HG02973 (cell line): ENCODE data around the gene ZNF423.

ENCODE experiments used
- ATAC-seq: cut with Tn5 transposase; IDR thresholded peaks from one replicate; pipeline ENCODE4 v1.9.1; 2021; ENCODE audit warnings: moderate library complexity; ENCODE audit not compliant: unreplicated experiment

Gene ZNF423

DNA sequence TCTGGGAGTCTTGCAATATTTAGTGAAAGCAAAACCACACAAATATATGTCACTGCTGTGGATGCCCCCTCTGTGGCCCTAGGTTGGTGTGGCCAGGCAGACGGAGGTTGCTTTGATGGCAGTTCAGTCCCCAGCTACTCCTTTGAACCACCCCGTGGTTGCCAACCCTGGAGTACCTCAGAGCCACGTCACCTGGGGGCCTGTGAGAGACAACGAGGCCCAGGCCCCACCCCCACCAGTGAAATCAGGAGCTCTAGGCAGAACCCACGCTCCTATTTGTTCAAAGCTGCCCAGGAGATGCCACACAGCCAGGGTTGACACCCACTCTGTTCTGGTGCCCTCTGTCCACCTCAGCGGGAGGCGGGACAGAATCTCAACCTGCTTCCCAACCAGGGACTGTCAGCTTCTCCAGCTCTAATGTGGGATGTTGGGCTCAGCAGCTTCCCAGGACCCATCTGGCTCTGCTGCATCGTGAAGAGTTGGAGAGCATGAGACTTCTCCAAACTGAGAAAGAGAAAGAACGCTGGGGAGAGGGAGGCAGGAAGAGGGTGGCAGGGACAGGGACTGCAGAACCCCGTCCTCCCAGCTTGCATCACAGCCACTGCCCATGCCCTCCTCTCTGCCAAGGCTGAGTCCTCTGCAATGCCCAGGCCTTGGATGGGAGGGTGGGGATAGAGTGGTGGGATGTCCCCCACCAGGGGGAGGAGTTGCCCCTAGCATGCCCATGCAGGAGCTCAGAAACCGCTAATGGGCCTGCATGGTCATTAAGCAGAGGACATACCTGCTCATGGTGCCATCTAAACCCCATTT is 400.5 kb downstream of the ZNF423 start:
- ATAC-seq = no peak

DNA sequence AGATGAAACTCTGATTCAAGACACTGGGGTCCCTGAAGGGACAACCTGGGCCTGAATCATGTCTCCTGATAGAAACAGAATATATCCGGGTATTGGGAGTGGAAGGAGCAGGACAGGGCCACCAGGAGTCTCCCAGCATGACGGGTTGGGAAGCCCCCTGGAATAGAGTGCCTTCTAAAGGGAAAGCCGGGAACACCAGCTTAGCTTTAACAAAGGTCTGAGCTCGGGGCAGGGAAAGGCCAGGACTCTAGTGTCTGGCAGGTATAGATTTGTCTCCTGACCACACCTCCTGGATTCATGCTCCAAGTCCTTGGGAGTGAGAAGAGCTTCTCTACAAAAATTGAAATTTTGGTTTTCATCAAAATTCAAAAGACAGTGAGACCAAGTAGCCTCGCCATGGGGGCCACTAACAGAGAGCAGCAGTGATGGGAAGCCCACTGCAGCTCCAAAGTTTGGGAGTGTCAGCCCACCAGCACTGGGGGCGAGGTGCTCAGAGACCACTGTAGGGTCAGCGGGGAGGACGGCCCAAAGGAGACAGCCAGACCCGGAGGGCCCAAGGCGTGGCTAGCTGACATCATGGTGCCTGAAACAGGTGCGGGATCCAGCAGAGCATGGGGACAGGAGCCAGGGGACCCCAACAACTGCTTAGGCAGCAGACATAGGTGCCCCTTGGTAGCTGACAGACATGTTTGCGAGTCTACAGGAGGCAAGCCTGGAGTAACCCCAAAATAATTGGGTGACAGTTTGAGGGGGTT is 401.3 kb downstream of the ZNF423 start:
- ATAC-seq = no peak

DNA sequence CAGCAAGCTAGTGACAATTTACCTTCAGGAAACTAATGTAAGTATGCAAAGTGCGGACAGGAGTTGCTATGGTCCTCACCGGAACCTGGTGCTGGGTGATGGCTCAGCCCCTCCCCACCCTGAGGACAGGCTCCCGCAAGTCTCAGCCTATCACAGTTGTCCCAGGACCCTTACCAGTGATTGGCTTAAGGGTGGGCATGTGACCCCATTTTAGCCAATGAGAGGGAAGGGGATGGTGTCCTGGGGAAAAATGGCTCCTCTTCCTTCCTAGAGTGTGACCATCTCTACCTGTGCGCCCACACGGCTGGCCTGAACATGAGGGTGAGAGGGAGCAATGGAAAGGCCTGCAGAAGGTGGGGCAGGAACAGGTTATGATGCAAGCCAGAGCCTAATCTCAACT is 401.9 kb downstream of the ZNF423 start:
- ATAC-seq = no peak

DNA sequence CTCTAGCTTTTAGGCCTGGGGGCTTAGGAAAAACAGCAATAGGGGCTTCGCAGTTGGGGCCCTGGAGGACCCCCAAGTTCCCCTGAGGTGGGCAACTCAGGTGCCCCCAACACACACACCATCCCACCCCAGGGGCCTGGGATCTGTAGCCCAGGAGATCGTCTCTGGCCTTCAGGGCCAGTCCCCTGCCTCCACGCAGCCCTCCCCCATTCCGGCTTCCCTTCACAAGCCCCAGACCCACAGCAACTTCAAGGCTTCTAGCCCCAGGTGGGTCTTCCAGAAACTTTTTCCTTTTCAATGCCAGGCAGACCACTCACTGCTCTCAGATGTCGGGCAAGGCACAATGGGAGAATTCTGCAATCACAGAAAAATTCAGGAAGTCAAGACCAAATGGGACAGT is 402.9 kb downstream of the ZNF423 start:
- no peak for ATAC-seq

DNA sequence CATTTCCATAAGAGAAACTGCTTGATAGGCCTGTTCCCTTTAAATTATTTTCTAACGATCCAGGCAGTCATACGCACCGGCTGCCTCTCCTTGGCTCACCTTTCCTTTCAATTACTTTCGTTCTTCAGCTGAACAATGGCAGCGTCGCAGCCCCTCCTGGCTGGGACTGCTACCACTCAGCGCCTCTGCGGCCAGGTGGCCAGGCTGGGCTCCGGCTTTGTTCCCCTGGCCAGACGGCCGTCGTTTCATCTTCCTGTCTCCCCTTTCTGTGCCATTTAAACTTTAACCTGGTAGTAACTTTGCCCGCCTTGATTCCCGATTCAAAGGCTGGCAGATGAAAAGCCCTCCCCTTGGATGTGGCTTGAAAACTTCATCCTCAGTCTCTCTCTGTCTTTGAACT is 403.3 kb downstream of the ZNF423 start:
- no peak for ATAC-seq

DNA sequence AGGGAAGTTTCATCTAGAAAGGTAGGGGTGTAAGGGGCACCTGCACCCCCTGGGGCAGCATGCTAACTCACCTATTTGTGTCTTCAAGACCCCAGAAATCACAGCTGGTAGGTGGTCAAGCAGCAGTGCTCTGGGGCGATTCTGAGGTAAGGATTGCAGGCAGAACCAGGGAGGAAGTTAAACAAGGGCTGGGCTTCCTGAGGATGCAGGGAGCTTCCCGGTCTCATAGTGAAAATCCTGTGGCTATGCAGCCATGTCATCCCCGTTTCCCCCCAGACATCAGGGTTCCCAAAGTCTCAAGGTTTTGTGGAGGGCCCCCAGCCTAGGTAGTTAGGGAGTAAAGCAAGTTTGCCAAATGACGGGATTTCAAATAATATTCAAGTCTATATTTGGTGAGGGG is 403.8 kb downstream of the ZNF423 start:
- ATAC-seq = no peak

DNA sequence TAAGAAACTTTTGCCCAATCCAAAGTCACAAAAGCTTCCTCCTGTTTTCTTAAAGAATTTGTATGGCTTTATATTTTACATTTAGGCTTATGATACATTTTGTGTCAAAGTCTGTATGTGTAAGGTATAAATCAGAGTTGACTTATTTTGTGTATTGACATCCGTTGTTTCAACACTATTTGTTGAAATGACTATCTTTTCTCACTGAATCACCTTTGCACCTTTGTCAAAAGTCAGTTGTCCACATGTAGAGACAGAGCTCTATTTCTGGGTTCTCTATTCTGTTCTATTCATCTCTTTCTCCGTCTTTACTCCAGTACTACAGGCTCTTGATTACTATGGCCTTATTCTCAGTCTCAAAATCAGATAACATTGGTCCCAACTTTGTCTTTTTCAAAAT is 409.1 kb downstream of the ZNF423 start:
- no peak for ATAC-seq

DNA sequence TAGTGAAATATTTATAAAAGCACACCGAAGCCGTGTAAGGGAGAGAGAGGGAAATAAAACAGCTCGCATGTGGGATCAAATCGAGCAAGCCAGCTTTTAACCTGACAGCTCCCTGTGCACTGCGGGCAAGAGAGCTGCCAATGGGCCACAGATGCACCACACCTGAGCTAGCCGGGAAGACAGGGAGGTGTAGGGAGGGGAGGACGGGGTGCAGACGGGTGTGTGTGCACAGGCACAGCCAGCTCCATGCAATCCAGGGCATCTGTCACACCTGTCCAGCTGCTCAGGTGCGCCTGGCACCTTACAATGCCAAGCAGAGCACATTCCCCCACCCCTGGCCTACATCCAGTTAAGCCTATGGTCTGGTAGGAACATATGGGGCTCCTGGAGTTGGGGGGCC is 412.3 kb downstream of the ZNF423 start:
- no peak for ATAC-seq

DNA sequence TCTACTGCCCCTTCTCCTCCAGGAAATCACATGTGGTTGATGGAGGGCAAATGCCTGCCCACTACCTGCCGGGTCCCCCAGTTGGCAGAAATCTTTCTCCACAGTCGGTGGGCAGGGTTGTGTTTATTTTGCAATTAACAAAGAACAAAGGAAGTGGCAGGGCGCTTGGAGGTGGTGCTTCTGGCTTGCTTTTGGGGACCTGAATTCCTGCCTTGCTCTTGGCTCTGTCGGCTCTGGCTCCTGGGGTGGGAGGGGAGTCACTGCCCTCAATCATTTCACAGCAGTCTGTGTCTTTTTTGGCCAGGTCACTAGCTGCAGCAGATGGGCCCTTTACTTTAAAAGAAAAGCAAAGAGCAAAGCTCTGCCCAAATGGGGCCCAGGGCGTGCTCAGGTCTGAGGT is 413.1 kb downstream of the ZNF423 start:
- ATAC-seq = no peak

DNA sequence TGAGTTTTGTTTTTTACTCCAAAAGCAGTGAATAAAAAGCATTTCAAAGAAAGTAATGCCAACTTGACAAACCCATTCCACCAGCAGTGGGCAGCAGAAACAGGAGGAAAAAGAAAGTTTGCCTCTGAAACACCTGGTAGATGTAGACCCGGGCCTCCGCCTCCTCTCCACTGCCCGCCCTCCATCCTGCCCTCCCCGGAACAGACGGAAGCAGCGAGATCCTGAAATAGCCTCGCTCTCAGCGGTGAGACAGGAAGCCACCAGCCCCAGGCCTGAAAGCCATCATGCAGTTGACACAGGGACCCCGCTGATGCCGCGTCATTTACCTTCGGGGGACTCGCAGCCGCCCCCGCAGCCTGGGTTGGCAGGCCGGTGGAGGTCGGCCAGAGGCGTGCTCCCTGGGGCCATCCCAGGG is 414.5 kb downstream of the ZNF423 start:
- ATAC-seq = peak; percentile 85

DNA sequence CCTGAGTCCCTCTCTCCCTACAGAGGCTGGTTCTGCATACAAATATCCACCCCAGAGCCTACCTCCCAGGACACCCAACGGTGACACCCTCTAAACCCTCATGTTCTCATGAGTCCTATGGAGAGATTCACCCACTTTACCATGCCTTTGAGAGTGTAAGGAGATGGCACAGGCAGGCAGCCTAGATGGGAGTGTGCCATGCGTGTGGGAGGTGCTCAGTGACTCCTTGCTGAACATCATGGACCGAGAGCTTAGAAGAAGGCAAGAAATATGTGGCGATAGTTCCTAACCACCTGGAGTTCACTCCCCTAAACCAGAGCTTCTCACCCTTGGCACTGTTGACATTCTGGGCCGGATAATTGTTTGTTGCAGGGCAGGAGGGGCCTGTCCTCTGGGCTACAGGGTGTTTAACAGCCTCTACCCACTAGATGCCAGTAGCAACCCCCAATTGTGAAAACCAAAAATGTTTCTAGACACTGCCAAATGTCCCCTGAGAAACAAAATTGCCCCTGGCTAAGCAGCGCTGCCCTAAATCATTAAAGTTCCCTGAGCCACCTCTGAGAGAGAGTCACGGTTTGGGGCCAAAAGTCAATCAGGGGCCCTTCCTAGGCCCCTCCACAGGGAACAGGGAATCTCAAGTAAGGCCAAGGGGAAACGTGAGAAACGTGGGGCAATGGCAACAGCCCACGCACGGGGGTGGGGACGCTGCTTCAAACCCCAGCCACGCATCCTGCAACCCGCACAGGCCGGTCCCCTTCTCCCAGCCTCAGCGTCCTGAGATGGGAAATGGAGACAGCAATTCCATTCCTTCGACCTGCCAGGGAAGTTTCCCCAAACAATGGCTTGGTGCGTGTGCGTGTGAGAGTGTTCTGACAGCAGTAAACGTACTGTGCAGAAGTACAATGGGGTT is 415.5 kb downstream of the ZNF423 start:
- ATAC-seq = no peak

DNA sequence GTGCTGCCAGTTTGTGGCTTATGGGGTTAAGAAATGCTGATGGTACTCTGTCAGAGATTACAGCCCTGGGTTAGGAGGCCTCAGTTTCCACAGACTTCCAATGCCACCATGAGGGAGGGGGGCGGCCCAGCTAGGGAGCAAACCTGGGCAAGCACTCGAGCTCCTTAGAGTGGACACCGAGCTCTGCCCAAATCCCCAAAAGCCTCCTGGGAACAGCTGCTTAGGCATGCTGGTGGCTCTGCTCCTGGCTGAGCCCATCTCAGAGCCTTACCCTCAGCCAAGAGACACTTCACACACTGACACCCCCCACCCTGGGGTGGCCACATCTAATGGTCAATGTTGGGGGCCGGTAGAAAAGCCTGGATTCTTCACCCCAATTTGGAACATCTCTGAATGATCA is 416.2 kb downstream of the ZNF423 start:
- no peak for ATAC-seq

DNA sequence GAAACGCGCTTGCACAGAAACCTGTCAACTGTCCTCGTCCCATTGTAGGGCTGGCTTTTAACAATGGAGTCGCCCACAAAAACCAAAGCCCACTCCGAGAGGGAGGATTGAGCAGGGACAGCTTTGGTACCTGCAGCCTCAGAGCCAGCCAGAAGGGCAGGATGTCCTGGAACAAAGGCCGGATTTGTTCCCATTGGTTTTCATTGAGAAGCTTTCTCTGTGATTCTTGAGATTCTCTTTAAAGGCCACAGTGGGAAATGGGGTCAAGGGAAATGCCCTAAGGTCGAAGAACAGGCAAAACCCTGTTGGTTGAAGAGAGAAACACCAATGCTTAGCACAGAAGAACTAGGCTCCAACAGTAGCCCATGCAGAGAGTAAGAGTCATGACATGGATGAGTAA is 416.9 kb downstream of the ZNF423 start:
- no peak for ATAC-seq
